Cardiac fibroblast (primary cell): ENCODE measurements around the gene CCNJ.

Source experiments
- DNase-seq, 2 donors: peaks; one replicate each; pipeline versions ENCODE4 v3.0.0 to v3.0.0-alpha.2; 2010; ENCODE audit warnings: low read depth in 2 of 2
- H3K4me3 ChIP-seq, 2 donors: replicated peaks in 1 of 2; 1 replicate in 1 of 2; 2 replicates in 1 of 2; pipeline ENCODE4 v1.5.1; 2011; ENCODE audit warnings: low read depth in 2 of 2, low read length in 2 of 2, mild to moderate bottlenecking in 2 of 2, moderate library complexity in 1 of 2
- CTCF ChIP-seq: IDR thresholded peaks from one replicate; pipeline ENCODE4 v1.5.1; 2011; ENCODE audit warnings: low read depth, mild to moderate bottlenecking, low read length, inconsistent platforms

The CCNJ gene

GRCh38 chr10:96082153-96082552, 38.8 kb downstream of the CCNJ start:
- H3K4me3 ChIP-seq = no peak overlapping the region
- DNase-seq = no peak
- no peak for TF ChIP-seq CTCF

GRCh38 chr10:96082748-96083147, 39.4 kb downstream of the CCNJ start:
- no peak for DNase-seq
- no peak overlapping the region for H3K4me3 ChIP-seq
- TF ChIP-seq CTCF = no peak

- H3K4me3 ChIP-seq = peak overlapping the region in 1 of 2 donors; percentile 72
- no peak for DNase-seq
- TF ChIP-seq CTCF = no peak
Measured at GRCh38 chr10:96089116-96089515, 45.7 kb downstream of the CCNJ start.

- peak overlapping the region; percentile 72 to 81 for H3K4me3 ChIP-seq
- DNase-seq = peak; percentile 97 to 98
- no peak for TF ChIP-seq CTCF
Measured at GRCh38 chr10:96089670-96090462, 46.5 kb downstream of the CCNJ start.

- DNase-seq = no peak
- TF ChIP-seq CTCF = no peak
- H3K4me3 ChIP-seq = peak overlapping the region; percentile 72 to 81
Measured at GRCh38 chr10:96090463-96090800, 47.0 kb downstream of the CCNJ start.

GRCh38 chr10:96092999-96093767, 49.8 kb downstream of the CCNJ start:
- H3K4me3 ChIP-seq = no peak overlapping the region
- no peak for DNase-seq
- no peak for TF ChIP-seq CTCF
